Measurements from ENCODE around the gene USP25.

DNA sequence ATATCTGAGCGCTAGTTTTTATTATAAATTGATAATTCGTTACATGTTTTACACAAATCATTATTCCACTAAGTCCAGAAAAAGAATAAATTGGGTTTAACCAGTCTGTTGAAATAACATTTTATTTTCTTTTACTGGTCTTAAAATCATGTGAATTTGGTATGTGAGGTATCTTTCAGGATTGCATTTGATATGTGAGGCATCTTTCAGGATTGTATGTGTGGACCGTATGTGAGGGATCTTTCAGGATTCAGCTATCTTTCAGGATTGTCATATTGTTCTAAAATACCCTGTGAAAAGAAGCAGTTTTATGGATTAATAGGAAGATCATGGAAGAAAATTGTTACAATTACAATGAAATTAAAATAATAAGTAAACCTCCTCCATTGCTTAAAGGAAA lies 42.9 kb downstream of the USP25 start:
- TF ChIP-seq, protein P1, sequence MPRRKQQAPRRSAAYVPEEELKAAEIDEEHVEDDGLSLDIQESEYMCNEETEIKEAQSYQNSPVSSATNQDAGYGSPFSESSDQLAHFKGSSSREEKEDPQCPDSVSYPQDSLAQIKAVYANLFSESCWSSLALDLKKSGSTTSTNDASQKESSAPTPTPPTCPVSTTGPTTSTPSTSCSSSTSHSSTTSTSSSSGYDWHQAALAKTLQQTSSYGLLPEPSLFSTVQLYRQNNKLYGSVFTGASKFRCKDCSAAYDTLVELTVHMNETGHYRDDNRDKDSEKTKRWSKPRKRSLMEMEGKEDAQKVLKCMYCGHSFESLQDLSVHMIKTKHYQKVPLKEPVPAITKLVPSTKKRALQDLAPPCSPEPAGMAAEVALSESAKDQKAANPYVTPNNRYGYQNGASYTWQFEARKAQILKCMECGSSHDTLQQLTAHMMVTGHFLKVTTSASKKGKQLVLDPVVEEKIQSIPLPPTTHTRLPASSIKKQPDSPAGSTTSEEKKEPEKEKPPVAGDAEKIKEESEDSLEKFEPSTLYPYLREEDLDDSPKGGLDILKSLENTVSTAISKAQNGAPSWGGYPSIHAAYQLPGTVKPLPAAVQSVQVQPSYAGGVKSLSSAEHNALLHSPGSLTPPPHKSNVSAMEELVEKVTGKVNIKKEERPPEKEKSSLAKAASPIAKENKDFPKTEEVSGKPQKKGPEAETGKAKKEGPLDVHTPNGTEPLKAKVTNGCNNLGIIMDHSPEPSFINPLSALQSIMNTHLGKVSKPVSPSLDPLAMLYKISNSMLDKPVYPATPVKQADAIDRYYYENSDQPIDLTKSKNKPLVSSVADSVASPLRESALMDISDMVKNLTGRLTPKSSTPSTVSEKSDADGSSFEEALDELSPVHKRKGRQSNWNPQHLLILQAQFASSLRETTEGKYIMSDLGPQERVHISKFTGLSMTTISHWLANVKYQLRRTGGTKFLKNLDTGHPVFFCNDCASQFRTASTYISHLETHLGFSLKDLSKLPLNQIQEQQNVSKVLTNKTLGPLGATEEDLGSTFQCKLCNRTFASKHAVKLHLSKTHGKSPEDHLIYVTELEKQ (CRISPR knock-in tag; IDR thresholded peaks at IDR 0.05), result no peak
- TF ChIP-seq EZH2 (IDR thresholded peaks at IDR 0.05; ENCODE audit: borderline replicate concordance, low read depth, low read length) (no peak), MAZ (CRISPR knock-in tag; conservative IDR thresholded peaks at IDR 0.05 in 1 of 2, IDR thresholded peaks at IDR 0.05 in 1 of 2) (no peak), POLR2A (conservative IDR thresholded peaks at IDR 0.05) (no peak)
- TF ChIP-seq, protein P2, sequence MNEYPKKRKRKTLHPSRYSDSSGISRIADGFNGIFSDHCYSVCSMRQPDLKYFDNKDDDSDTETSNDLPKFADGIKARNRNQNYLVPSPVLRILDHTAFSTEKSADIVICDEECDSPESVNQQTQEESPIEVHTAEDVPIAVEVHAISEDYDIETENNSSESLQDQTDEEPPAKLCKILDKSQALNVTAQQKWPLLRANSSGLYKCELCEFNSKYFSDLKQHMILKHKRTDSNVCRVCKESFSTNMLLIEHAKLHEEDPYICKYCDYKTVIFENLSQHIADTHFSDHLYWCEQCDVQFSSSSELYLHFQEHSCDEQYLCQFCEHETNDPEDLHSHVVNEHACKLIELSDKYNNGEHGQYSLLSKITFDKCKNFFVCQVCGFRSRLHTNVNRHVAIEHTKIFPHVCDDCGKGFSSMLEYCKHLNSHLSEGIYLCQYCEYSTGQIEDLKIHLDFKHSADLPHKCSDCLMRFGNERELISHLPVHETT (CRISPR knock-in tag; conservative IDR thresholded peaks at IDR 0.05 in 1 of 2, IDR thresholded peaks at IDR 0.05 in 1 of 2), result no peak
- TF ChIP-seq, protein P3, sequence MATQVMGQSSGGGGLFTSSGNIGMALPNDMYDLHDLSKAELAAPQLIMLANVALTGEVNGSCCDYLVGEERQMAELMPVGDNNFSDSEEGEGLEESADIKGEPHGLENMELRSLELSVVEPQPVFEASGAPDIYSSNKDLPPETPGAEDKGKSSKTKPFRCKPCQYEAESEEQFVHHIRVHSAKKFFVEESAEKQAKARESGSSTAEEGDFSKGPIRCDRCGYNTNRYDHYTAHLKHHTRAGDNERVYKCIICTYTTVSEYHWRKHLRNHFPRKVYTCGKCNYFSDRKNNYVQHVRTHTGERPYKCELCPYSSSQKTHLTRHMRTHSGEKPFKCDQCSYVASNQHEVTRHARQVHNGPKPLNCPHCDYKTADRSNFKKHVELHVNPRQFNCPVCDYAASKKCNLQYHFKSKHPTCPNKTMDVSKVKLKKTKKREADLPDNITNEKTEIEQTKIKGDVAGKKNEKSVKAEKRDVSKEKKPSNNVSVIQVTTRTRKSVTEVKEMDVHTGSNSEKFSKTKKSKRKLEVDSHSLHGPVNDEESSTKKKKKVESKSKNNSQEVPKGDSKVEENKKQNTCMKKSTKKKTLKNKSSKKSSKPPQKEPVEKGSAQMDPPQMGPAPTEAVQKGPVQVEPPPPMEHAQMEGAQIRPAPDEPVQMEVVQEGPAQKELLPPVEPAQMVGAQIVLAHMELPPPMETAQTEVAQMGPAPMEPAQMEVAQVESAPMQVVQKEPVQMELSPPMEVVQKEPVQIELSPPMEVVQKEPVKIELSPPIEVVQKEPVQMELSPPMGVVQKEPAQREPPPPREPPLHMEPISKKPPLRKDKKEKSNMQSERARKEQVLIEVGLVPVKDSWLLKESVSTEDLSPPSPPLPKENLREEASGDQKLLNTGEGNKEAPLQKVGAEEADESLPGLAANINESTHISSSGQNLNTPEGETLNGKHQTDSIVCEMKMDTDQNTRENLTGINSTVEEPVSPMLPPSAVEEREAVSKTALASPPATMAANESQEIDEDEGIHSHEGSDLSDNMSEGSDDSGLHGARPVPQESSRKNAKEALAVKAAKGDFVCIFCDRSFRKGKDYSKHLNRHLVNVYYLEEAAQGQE (IDR thresholded peaks at IDR 0.05; ENCODE audit: borderline replicate concordance), result no peak
- TF ChIP-seq, protein P3 (CRISPR knock-in tag; IDR thresholded peaks at IDR 0.05; ENCODE audit: low read depth), result no peak
